ENCODE measurements around the gene CARD10.

DNA sequence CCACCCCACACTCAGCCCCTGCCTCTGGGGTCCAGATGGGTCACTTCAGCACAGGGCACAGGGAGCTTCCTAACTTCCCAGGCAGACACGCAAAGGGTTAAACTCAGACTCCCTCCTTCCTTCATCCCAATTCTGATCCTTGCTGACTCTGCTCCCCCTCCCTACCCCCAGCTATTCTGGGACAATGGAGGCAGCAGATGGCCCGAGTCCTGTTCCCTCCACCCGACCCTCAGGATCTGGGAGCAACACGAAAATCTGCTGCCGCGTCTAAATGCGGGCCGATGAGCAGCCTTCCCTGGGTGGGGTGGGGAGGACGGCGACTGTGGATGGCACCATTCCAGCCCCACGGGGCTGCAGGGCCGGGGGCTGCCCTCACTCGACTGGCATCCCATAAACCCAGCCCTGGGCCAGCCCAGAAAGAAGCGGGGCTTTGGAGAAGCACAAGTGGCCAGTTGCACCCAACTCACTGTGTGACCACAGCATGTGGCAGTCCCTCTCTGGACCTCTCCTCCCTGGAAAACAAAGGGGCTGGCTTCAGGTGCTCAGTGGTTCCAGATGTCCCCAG is 51.7 kb downstream of the CARD10 start:
- no peak for TF ChIP-seq POLR2A (IDR thresholded peaks at IDR 0.05)
- TF ChIP-seq, protein P1, sequence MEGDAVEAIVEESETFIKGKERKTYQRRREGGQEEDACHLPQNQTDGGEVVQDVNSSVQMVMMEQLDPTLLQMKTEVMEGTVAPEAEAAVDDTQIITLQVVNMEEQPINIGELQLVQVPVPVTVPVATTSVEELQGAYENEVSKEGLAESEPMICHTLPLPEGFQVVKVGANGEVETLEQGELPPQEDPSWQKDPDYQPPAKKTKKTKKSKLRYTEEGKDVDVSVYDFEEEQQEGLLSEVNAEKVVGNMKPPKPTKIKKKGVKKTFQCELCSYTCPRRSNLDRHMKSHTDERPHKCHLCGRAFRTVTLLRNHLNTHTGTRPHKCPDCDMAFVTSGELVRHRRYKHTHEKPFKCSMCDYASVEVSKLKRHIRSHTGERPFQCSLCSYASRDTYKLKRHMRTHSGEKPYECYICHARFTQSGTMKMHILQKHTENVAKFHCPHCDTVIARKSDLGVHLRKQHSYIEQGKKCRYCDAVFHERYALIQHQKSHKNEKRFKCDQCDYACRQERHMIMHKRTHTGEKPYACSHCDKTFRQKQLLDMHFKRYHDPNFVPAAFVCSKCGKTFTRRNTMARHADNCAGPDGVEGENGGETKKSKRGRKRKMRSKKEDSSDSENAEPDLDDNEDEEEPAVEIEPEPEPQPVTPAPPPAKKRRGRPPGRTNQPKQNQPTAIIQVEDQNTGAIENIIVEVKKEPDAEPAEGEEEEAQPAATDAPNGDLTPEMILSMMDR (IDR thresholded peaks at IDR 0.05): no peak
